ENCODE measurements around the gene ESYT3.

ESYT3 gene, protein sequence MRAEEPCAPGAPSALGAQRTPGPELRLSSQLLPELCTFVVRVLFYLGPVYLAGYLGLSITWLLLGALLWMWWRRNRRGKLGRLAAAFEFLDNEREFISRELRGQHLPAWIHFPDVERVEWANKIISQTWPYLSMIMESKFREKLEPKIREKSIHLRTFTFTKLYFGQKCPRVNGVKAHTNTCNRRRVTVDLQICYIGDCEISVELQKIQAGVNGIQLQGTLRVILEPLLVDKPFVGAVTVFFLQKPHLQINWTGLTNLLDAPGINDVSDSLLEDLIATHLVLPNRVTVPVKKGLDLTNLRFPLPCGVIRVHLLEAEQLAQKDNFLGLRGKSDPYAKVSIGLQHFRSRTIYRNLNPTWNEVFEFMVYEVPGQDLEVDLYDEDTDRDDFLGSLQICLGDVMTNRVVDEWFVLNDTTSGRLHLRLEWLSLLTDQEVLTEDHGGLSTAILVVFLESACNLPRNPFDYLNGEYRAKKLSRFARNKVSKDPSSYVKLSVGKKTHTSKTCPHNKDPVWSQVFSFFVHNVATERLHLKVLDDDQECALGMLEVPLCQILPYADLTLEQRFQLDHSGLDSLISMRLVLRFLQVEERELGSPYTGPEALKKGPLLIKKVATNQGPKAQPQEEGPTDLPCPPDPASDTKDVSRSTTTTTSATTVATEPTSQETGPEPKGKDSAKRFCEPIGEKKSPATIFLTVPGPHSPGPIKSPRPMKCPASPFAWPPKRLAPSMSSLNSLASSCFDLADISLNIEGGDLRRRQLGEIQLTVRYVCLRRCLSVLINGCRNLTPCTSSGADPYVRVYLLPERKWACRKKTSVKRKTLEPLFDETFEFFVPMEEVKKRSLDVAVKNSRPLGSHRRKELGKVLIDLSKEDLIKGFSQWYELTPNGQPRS

GRCh38 chr3:138434276-138434874 is at the start of gene ESYT3:
ESYT3 (plus strand) TSS chr3:138434616; CDS start chr3:138434799, 183 bp downstream.
- peak; percentile 88 for DNase-seq

GRCh38 chr3:138384976-138385375 is 49.4 kb upstream of the ESYT3 start:
- DNase-seq = no peak

DNA sequence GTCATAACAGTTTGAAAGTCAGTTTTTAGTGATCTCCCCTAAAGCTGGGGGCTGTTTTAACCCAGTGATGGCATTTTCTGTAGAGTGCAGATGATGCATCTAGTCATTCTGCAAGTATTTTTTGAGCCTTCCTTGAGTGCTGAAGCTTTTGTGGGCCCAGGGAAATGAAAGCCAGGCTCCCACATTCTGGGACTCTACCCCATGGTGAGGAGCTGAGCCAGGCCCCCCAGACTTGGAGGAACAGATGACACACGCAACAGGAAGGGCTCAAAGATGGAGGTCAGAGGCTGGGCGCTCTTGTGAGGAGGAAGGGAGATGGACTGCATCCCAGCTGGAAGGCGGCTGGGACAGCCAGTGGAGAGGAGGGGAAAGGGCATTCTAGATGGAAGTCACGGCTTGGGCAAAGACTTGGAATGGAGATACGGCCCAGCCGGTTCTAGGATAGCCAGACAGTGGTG is 45.2 kb upstream of the ESYT3 start:
- no peak for DNase-seq

DNA sequence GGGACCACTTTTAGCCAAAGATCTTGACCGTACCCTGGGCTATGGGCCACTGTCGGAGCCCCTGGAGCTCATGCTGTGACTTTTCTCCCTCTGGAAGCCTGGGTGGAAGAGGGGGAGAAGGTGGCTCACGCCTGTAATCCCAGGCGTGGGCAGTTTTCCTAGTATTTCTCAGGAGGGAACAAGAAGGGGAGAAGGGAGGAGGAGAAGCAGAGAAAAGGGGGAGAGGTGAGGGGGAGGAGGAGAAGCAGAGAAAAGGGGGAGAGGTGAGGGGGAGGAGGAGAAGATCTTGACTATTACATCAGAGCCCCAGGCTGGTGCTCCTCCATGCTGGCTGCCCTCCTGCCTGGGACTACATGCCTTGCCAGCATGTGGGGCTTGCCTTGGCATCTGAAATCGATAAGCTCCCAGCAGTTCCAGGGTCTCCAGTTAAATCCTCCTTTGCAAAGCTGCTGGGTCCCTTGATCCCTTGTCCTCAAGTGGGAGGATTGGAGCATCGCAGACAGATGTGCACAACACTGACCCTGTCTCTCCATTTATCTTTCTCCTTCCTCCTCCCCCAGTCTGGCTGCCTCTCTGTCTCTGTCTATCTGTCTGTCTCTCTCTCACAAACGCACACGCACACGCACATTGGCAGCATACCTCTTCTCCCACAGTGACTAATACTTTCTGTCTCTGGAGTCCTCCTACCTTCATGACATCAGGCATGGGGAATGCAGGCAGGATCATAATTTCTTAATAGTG is 44.4 kb upstream of the ESYT3 start:
- DNase-seq = no peak

- no peak for DNase-seq
These were observed 43.9 kb upstream of the ESYT3 start for GRCh38 chr3:138390582-138390932.

GRCh38 chr3:138394156-138394555 is 40.3 kb upstream of the ESYT3 start:
- DNase-seq = no peak

GRCh38 chr3:138394686-138395085 is 39.7 kb upstream of the ESYT3 start:
- DNase-seq = no peak

DNA sequence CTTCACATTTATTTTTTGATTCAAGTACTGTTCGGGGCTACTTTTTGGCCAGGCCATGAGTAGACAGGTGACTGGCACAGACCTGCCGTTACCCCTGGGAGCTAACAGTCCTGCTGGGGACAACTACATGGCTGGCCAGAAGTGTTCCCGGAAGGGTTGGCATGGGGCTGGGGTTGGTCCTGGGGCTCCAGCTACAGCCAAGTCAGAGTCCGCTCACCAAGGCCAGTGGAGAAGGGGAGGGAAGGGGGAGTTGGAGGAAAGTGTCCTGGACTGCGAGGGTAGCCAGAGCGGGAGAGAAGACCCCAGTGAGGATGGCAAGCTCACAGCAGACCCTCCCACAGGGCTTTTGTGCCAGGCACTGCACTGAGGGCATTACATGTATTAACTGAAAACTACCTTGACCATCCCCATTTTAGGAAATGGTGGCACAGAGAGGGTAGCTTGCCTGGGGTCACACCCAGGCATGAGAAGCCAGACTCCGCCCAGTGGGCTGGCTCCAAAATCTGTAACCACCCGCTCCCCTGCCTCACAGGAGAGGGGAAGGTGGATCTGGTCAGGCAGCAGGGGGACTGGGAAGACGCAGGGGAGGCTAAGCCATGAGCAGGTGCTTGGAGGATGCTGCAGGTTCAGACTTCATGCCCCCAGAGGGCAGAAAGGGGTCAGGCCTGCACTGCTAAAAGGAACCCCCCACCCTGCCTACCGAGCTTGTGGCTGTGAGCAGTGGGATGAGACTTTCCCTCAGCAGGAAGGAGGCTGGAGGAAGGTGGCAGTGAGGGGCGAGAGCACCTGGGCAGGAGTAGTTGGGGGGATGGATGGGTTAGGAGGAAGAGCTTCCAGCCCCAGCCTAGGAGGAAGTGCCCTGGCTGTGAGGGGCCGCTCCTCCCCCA is 38.3 kb upstream of the ESYT3 start:
- DNase-seq = no peak

DNA sequence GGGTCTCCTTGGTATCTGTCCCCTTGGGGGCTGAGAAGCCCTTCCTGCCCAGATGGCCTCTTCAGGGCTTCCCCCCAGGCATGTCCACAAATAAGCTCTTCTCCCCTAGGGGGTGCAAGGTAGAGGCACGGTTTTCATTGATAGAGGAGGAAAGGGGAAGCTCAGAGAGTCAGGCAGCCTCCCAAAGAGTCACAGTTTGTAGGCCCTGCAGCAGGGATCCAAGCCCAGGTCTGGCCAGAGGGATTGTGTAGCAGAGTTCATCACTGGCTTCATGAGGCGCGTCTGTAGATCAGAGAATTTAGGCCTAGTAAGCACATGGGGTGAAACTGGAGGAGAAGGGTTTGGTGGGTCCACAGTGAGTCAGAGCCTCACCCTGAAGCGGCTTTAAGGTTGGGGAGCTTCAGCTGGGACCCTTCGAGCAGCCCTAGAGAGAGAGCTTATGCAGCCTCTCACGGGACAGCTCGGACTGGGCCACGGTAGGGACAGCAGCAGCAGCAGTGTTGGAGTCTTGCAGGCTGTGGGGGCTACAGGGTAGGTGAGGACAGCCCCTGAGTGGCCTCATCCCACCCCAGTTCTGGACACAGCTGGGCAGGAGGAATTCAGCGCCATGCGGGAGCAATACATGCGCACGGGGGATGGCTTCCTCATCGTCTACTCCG is 37.5 kb upstream of the ESYT3 start:
- no peak for DNase-seq

DNA sequence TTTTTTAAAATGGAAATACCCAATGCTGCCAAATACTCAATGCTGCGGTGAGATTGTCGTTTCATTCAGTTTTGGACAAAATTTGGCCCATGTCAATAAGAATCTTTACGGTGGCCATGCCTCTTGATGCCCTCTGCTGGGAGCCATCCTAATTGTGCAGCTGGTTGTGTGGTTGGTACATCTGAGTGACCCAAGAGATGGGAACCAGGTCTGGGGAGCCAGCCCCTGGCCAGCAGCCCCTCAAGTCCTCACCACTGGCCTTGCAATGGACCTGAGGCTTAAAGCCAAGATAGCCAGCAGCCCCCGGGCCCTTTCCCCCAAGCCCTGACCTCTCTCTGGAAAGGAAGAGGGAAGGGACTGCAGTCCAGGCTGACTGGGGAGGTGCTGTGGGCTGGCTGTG is 36.4 kb upstream of the ESYT3 start:
- no peak for DNase-seq

DNA sequence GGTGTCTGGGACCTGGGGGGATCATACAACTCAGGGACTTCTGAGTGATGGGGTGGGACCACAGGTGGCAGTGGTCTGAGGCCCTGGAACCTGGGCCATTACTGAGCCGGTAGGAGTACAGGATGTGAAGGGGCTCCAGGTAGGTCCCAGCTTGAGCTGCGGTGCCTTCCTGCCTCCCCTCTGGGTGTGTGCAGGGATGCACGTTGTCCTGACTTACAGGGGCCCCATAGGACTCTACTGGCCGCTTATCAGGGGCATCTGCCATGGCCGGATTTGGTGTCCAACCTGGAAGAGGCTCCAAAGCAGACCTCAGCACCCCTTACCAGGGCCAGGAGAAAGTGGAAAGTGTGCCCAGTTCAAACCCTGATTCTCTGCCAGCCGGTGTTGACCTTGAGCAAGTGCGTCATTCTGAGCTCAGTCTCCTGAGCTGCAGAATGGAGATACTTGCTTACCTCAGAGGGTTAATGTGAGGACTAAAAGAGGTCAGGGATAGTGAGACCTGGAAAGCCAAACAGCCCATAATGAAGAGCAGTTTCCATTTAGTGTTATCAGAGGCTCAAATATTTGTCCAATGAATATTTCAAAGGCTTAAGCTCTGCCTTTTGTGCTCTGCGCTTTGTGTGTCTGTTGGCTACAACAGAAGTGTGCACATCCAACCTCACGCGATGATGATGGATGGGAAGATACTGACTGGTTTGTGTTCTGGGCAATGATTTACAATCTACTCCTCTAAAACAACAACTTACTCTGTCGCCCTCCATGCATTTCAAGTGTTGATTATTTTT is 35.4 kb upstream of the ESYT3 start:
- no peak for DNase-seq

DNA sequence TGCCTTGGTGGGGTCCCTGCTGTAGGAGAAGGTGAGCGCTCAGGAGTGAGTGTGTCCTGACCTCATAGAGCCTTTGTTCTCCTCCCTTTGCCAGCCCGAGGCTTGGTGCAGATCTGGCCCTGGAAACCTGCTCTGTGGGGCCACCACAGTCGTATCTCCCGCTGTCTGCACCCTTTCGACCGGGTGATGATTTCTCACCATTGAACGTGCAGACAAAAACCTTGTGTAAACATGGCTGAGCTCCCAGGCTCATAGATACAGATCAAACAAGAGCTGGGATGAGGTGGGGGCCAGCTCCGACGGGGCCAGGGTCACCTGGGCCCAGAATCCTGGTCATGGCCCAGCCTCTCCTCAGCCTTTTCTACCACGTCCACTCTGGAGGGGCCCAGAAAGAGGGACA is 34.6 kb upstream of the ESYT3 start:
- no peak for DNase-seq

- no peak for DNase-seq
These were observed 33.8 kb upstream of the ESYT3 start for GRCh38 chr3:138400651-138401070.

GRCh38 chr3:138401834-138402233 is 32.6 kb upstream of the ESYT3 start:
- DNase-seq = no peak

GRCh38 chr3:138404121-138404520 is 30.3 kb upstream of the ESYT3 start:
- no peak for DNase-seq

- DNase-seq = no peak
These were observed 29.4 kb upstream of the ESYT3 start for GRCh38 chr3:138405001-138405400.

GRCh38 chr3:138405486-138405885 is 28.9 kb upstream of the ESYT3 start:
- DNase-seq = no peak

- DNase-seq = no peak
These were observed 27.8 kb upstream of the ESYT3 start for GRCh38 chr3:138406606-138407005.

DNA sequence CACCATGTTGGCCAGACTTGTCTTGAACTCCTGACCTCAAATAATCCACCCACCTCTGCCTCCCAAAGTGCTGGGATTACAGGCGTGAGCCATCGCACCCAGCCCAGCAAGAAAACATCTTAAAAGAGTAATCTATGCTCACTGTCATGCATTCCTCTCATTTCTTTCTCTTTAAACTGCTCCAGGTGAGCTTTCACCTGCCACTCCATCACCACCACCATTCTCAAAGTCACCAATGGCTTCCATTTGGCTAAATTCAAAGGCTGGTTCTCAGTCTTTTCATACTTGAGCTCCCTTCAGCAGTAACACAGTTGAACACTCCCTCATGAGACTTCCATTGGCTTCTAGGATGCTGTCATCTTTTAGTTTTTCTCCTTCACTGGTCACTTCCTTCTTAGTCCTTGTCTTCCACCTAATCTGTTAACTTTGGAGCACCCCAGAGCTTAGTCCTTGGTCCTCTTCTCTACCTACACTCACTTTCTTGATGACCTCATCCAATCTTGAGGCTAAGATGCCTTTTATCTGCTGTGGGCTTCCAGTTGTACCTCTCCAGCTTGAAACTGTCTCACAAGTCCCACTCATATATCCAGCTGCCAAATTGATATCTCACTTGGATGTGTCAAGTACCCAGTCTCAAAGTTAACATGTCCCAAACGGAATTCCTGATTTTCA is 27.0 kb upstream of the ESYT3 start:
- DNase-seq = no peak
